Mucosa of descending colon (tissue), 3 donors: ENCODE data around the gene CASR. TPM values are rescaled to one million over a fixed set of nuclear protein-coding genes. Genes with fewer than 3 reads are reported as not detected.

ENCODE experiments used
- ATAC-seq: fragments of 200-7000 bp; cut with Tn5 transposase; one replicate; pipeline ENCODE4 v1.9.1; 2020; ENCODE audit warnings: mild to moderate bottlenecking, moderate library complexity
- DNase-seq, 3 donors: peaks; one replicate each; pipeline ENCODE4 v3.0.0-alpha.2; 2020
- H3K36me3 ChIP-seq: fragments of 200-600 bp; one replicate; pipeline ENCODE4 v1.8.0; 2021; ENCODE audit warnings: low read depth, mild to moderate bottlenecking
- H3K4me1 ChIP-seq: fragments of 200-600 bp; one replicate; pipeline ENCODE4 v1.8.0; 2021; ENCODE audit warnings: low read depth, mild to moderate bottlenecking
- H3K4me3 ChIP-seq: fragments of 200-600 bp; one replicate; pipeline ENCODE4 v1.8.0; 2021; ENCODE audit warnings: mild to moderate bottlenecking
- H3K9me3 ChIP-seq: fragments of 200-600 bp; one replicate; pipeline ENCODE4 v1.8.0; 2021; ENCODE audit warnings: mild to moderate bottlenecking
- CTCF ChIP-seq: fragments of 200-600 bp; IDR thresholded peaks from one replicate; pipeline ENCODE4 v1.8.0; 2022; ENCODE audit warnings: antibody characterized with exemption, mild to moderate bottlenecking
- intact Hi-C, 2 donors: fragments of 100-400 bp; cut with DNase I in 1 of 2; cut with micrococcal nuclease in 1 of 2; formaldehyde crosslinking; loops; one replicate each; pipeline versions ENCODE4 v1.11.0 to v1.11.1; 2022; cut with DNase I, micrococcal nuclease
- total RNA-seq, 3 donors: library from RNA; stranded (reverse); fragmentation: NEBNext Ultra II Directional in 2 of 3; extraction: Animal tissue kit (Norgen Biotek cat#: 25700) in 2 of 3; gene quantifications; one replicate each; pipeline versions ENCODE4 v1.2.1 to v1.2.4, GENCODE V29; 2021 to 2023
- donor health status: DM: no; HTN: no; CAD: no; lungs with moderate emphysema.
- donor health status: DM: no; HTN: no; CAD: no.
- donor health status: DM: no; HTN: yes; CAD: no.

Gene CASR
- total RNA-seq, 3 donors from 2014 or later = 0.32 to 1.2 (median 0.36) TPM

- Histone ChIP-seq H3K4me3 (no peak overlapping the region), H3K4me1 (peaks cover 28% of the 10 kb centered on the region), H3K9me3 (no peaks in the 10 kb centered on the region), H3K36me3 (no peaks in the 10 kb centered on the region)
- TF ChIP-seq CTCF = no peak
- peak; percentile 85 for ATAC-seq
- DNase-seq = peak in 1 of 3 donors; percentile 76
- intact Hi-C loops = no loop called here
Measured at GRCh38 chr3:122186372-122186771, 2.9 kb downstream of the CASR start.

GRCh38 chr3:122188737-122189136 is 5.3 kb downstream of the CASR start:
- ATAC-seq = peak; percentile 76
- no peak for DNase-seq
- intact Hi-C loops = no loop called here

DNA sequence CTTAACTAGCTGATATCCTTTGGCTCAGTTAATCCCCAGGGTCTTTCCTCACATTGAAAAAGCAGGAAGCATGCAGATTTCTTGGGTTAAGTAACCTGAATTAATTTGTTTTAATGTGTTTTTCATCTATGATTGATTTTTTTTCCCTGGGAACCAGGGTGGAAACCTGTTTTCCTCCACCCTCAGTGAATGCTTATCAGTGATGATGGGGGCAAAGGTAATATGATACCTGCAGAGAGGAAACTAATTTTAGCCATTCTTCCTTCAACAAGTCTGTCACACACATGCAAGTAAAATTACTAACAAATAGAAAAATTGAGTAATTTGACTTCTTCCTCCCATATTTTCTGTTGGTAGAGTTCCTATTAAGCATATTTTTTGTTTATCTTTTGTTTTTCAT is 5.9 kb downstream of the CASR start:
- ATAC-seq (peak; percentile 49), DNase-seq (no peak)
- H3K4me1 ChIP-seq = peaks cover 20% of the 10 kb centered on the region
- H3K36me3 ChIP-seq = no peaks in the 10 kb centered on the region
- H3K9me3 ChIP-seq = no peaks in the 10 kb centered on the region
- intact Hi-C loops = no loop called here
- TF ChIP-seq CTCF = no peak
- no peak overlapping the region for H3K4me3 ChIP-seq

More at GRCh38 chr3:122188737-122189136, 5.3 kb downstream of the CASR start:
- H3K4me3 ChIP-seq = no peak overlapping the region
- no peak for TF ChIP-seq CTCF
- no peaks in the 10 kb centered on the region for H3K36me3 ChIP-seq
- peaks cover 26% of the 10 kb centered on the region for H3K4me1 ChIP-seq
- H3K9me3 ChIP-seq = no peaks in the 10 kb centered on the region

GRCh38 chr3:122190525-122190924 is 7.1 kb downstream of the CASR start:
- no peak for ATAC-seq
- Histone ChIP-seq H3K9me3 (no peaks in the 10 kb centered on the region), H3K36me3 (no peaks in the 10 kb centered on the region), H3K4me1 (peaks cover 20% of the 10 kb centered on the region), H3K4me3 (no peak overlapping the region)
- intact Hi-C loops = no loop called here
- TF ChIP-seq CTCF = no peak
- no peak for DNase-seq

- no peak for TF ChIP-seq CTCF
- no peak for ATAC-seq
Measured at GRCh38 chr3:122198966-122199365, 15.5 kb downstream of the CASR start.

GRCh38 chr3:122199552-122199951 is 16.1 kb downstream of the CASR start:
- Histone ChIP-seq H3K36me3 (no peaks in the 10 kb centered on the region), H3K4me1 (no peaks in the 10 kb centered on the region), H3K4me3 (no peak overlapping the region), H3K9me3 (no peaks in the 10 kb centered on the region)
- no peak for ATAC-seq
- DNase-seq = no peak
- intact Hi-C loops = no loop called here
- no peak for TF ChIP-seq CTCF

More at GRCh38 chr3:122198966-122199365, 15.5 kb downstream of the CASR start:
- H3K9me3 ChIP-seq = no peaks in the 10 kb centered on the region
- no peaks in the 10 kb centered on the region for H3K4me1 ChIP-seq
- no peak overlapping the region for H3K4me3 ChIP-seq
- intact Hi-C loops = no loop called here
- no peaks in the 10 kb centered on the region for H3K36me3 ChIP-seq
- no peak for DNase-seq
